ENCODE data around the gene DPM3.

DNA sequence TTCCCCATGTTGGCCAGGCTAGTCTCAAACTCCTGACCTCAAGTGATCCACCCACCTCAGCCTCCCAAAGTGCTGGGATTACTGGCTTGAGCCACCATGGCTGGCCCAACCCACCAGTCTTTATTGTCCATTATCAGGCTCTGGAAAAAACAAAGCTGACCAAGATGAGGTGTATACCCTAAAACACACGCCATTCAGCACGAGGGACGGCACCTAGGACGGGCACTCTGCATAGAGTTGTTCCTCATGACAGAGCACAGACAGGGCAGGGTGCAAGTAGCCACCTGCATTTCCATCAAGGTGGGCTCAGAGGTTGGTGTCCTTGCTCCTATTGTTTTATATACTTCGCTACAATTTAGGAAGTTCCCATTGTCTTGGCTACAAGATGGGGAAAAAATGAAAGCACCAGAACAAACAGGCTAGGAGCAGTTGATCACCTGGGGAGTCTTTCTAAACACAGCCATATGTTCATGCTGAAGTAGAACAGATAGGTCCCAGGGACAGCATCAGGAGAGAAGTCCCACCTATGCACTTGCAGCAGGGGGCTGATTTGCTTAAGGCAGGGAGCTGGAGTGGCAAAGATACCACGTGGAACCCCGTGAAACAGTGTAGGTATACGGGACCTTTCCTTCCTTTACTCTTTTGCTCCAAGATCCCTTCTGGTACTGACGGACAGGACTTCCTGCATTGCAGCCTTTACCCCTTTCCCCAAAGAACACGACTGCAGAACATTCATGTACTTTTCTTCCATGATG is 28.3 kb upstream of the DPM3 start:
- TF ChIP-seq, protein P1, sequence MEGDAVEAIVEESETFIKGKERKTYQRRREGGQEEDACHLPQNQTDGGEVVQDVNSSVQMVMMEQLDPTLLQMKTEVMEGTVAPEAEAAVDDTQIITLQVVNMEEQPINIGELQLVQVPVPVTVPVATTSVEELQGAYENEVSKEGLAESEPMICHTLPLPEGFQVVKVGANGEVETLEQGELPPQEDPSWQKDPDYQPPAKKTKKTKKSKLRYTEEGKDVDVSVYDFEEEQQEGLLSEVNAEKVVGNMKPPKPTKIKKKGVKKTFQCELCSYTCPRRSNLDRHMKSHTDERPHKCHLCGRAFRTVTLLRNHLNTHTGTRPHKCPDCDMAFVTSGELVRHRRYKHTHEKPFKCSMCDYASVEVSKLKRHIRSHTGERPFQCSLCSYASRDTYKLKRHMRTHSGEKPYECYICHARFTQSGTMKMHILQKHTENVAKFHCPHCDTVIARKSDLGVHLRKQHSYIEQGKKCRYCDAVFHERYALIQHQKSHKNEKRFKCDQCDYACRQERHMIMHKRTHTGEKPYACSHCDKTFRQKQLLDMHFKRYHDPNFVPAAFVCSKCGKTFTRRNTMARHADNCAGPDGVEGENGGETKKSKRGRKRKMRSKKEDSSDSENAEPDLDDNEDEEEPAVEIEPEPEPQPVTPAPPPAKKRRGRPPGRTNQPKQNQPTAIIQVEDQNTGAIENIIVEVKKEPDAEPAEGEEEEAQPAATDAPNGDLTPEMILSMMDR (IDR thresholded peaks at IDR 0.05) = no peak
- no peak for TF ChIP-seq POLR2A (IDR thresholded peaks at IDR 0.05)
